ENCODE data around the gene HOXA10. TPM values are rescaled to one million over a fixed set of nuclear protein-coding genes. Genes with fewer than 3 reads are reported as not detected.

The HOXA10 gene
- total RNA-seq: 1 to 10 TPM; 8.9 to 9.2 TPM
- long read RNA-seq, donor 1, partial matches to known transcripts: 0 of 4 reads
- long read RNA-seq, donor 1, other reads (novel, unspliced or antisense): 0 of 4 reads
- long read RNA-seq, donor 2, transcript HOXA10-201 (2 exons, 2,541 nt): major isoform, 15 of 19 reads
- long read RNA-seq, donor 2, partial matches to known transcripts: 0 of 19 reads
- long read RNA-seq, donor 2, other reads (novel, unspliced or antisense): 1 of 19 reads

DNA sequence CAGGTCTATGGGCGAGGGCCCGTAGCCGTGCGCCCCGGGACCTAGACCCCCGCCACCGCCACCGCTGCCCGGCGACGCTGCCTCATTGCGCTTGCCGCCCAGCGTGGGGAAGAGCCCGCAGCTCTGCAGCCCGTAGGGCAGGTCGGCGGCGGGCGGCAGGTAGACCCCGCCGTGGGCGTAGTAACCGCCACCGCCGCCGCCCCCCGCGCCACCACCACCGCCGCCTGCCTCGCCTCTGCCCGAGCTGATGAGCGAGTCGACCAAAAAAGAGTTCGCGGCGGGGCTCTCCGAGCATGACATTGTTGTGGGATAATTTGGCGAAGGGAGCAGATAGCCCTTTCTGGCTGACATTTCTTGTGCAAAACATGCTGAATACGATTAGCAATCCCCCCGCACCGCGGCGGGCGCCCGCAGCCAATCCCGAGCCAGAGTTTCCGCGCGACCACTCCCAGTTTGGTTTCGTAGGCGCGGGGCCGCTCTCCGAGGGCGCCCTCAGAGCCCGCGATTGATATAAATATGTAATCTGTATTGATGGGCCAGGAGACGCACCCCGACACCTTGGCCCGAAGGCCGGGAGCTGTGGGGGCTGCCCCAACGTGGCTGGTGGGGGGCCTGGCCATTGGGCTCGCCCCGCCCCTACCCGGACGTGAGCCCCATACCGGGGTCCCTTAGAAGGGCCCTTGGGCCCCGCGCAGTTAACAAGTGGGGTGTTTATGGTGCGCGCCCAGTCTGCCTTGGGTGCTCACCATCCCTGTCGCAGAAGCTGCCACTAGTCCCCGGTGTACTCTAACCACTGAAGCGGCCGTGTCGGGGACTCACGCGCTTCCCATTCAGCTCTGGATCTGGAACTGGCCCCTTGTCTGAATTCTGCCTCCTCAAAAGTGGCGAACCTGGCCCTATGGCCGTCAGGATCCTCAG is at the start of gene HOXA10:
Gene HOXA10, minus strand, starts transcription at position 365 of the 918 bp plus-strand sequence. Its CDS starts 14 bp downstream, at position 351.
- peak; percentile 80 for DNase-seq (ENCODE audit: low spot score)
- intact Hi-C loops (cut with DNase I): no loop called here

DNA sequence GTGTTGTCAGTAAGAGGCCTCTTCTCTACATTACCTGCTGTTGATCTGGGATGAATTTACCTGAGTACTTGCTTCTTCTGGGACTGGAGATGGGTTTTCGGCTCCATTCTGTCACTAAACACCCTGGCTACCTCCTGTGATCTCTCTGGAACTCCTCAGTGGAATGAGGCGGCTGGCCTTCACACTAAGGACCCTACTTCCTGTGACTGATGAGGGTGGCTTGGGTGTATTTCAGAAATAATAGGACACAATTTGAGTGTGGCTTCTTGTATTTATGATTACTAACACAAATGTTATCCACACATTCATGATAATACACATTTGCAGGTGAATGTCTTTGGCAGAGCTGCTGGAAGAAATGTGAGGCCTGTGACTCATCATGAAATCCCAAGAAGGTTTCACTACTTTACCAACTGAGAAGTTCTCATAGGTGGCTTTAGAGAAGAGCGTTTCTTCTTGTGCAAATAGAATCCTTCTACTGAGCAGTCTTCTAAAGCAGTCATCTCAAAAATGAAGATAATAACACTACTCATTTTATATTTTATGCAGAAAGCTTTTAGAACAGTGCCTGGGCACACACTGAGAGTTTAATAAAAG is 47.2 kb upstream of the HOXA10 start:
- intact Hi-C loops (cut with DNase I): no loop called here
- DNase-seq (ENCODE audit: low spot score): no peak

GRCh38 chr7:27220440-27220955 is 46.4 kb upstream of the HOXA10 start:
- peak; percentile 70 for DNase-seq (ENCODE audit: low spot score)
- intact Hi-C loops (cut with DNase I): no loop called here

DNA sequence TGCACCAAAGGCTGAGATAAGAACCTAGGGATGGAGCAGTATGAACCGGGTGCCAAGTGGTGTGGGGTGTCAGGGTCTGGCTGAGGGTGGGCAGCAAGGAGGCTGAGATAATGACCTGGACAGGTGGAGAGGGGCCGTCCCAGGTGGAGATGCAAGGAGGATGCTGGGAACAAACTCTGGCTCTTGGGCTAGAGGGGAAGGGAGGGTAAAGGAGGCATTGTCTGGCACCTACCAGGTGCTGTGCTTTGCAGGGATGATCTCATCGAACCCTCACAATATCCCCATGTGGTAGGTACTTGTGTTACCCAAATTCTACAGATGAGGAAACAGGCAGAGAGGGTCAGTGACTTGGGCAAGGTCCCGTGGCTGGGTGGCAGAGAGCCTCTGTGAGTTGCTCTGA is 45.7 kb upstream of the HOXA10 start:
- DNase-seq (ENCODE audit: low spot score): no peak
- intact Hi-C loops (cut with DNase I): loop anchor here in 1 of 2 donors (10.0 kb wide), 1 partner anchor 545 kb away; no protein-coding TSS in a partner anchor

DNA sequence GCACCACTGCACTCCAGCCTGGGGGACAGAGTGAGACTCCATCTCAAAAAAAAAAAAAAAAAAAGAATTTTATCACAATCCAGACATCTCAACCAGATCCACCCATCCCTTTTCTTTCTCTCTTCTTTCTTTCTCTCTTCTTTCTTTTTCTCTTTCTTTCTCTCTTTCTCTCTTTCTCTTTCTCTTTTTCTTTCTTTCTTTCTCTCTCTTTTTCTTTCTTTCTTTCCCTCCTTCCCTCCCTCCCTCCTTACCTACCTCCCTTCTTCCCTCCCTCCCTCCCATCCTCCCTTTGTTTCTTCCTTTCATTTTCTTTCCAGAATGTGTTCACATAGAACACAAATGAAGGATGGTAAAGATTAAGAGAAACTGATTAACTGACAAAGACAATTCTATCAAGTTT is 43.8 kb upstream of the HOXA10 start:
- intact Hi-C loops (cut with DNase I): loop anchor here in 1 of 2 donors (10.0 kb wide), 1 partner anchor 547 kb away; no protein-coding TSS in a partner anchor
- DNase-seq (ENCODE audit: low spot score): no peak

DNA sequence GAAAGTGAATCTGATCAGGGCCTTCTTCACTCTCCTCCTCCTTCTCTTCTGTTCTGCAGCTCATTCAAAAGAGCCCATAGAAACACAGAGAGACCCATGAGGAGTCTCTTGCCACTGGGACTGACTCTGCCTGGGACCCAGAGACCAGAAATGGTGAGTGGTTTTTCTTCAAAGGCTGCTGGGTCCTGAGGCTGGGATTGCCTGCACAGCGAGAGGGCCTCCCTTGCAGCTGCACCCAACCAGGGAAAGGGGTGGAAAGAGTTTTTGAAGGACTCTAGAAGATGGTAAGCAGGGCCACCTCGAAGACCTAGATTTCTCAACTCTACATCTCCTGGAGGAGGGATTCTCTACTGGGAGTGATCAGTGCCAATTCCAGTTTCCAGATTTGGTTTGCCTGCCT is 41.2 kb upstream of the HOXA10 start:
- intact Hi-C loops (cut with DNase I): loop anchor here in 1 of 2 donors (10.0 kb wide), 1 partner anchor 549 kb away; no protein-coding TSS in a partner anchor
- no peak for DNase-seq (ENCODE audit: low spot score)

GRCh38 chr7:27214239-27214950 is 40.3 kb upstream of the HOXA10 start:
- no peak for DNase-seq (ENCODE audit: low spot score)
- intact Hi-C loops (cut with DNase I): loop anchor here (5.0 to 10.0 kb wide), 2 partner anchors 363 to 550 kb away; no protein-coding TSS in a partner anchor

GRCh38 chr7:27213433-27214238 is 39.5 kb upstream of the HOXA10 start:
- peak; percentile 77 for DNase-seq (ENCODE audit: low spot score)
- intact Hi-C loops (cut with DNase I): loop anchor here (5.0 to 10.0 kb wide), 2 partner anchors 364 to 551 kb away; no protein-coding TSS in a partner anchor

DNA sequence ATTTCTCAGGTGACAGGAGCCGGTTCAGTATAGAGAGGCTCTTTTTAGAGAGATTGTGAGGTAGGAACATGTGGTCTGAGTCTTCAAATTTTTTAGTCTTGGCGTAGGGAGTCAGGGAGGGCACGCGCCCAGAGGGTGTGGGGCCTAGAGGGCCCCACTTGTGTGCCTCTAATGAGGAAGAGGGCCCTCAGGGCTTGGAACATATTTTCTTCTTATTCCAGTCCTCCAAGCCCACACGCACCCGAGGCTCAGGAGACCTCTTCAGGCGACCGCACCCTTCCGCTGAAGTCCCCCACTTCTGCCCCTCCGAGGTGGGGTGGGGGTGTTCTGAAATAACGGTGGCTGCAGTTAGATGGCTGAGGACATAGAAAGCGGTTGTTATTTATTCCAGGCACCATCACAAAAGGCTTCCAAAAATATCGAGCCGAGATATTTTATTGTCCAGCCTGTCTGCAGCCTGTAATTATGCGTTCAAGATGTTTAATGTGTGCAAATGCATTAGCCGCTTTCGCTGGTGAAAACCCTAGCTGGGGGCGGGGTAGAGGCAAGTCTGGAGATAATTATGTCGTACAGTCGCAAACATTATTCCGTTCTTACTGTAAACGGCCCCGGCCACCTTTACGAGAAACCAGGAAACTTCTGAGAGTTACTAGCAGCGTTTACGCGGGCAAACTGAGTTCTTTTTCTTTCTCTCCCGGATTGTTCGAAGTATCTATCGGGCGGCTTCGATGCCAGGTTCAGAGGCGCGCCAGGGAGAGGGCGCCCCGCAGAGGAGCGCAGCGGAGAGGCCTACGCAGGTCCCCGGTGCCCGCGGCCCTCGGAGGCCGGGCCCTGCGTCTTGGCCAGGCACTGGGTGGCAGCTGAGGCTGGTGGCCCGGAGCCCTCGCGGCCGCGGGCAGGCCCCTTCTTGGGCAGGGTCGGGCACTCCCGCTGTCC is 38.6 kb upstream of the HOXA10 start:
- DNase-seq (ENCODE audit: low spot score): peak; percentile 73
- intact Hi-C loops (cut with DNase I): loop anchor here (5.0 to 10.0 kb wide), 2 partner anchors 365 to 552 kb away; no protein-coding TSS in a partner anchor

DNA sequence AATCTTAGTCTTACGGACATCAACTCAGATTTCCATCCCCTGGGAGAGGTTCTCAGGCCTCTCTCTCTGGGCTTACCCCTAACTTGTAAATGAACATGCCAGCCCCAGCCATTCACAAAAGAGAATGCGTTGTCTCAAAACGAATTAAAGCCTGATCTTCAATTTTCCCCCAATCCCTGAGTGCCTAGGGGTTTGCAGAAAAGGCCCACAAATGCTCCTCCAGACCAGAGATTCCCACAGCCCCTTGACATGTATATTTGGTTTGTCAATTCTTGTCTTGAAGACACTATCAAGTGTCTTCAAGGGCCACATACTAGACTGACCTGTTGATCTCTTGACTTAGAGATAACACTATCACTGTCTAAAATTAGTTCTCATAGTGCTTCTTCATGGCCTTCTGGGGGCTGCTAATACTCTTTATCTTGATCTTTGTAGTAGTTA is 37.7 kb upstream of the HOXA10 start:
- intact Hi-C loops (cut with DNase I): loop anchor here (5.0 to 10.0 kb wide), 2 partner anchors 366 to 553 kb away; no protein-coding TSS in a partner anchor
- DNase-seq (ENCODE audit: low spot score): no peak

GRCh38 chr7:27211084-27211446 is 36.9 kb upstream of the HOXA10 start:
- intact Hi-C loops (cut with DNase I): loop anchor here (5.0 to 10.0 kb wide), 2 partner anchors 366 to 554 kb away; no protein-coding TSS in a partner anchor
- DNase-seq (ENCODE audit: low spot score): no peak

GRCh38 chr7:27210441-27211083 is 36.4 kb upstream of the HOXA10 start:
- intact Hi-C loops (cut with DNase I): loop anchor here (5.0 to 10.0 kb wide), 2 partner anchors 367 to 554 kb away; no protein-coding TSS in a partner anchor
- DNase-seq (ENCODE audit: low spot score): peak; percentile 84

DNA sequence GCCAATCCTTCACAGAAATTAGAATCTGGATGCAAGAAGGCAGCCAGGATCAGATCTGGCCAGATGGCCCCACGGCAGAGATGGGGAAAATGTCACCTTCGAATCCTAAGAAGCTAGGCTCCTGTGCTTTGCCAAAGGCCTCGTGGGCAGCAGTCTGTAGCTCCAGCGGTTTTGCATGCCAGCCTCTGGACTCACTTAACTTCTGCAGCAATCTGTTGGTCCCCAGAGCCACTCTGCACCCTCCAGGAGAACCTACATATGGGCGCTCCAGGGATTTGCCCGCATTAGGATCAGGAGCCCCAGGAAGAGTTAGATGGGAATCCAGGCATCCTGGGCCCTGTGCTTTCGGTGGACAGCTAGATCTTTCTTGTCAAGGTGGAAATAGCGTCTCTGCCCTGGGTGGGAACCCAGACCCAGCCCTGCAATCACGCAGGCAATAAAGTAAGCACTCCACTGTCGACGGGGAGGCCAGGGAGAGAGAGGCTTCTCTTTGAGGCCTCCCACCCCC is 35.9 kb upstream of the HOXA10 start:
- peak; percentile 68 for DNase-seq (ENCODE audit: low spot score)
- intact Hi-C loops (cut with DNase I): loop anchor here (5.0 to 10.0 kb wide), 3 partner anchors 365 to 555 kb away; no protein-coding TSS in a partner anchor

GRCh38 chr7:27208998-27209397 is 34.9 kb upstream of the HOXA10 start:
- DNase-seq (ENCODE audit: low spot score): no peak
- intact Hi-C loops (cut with DNase I): loop anchor here in 1 of 2 donors (10.0 kb wide), 1 partner anchor 366 kb away; no protein-coding TSS in a partner anchor

- no peak for DNase-seq (ENCODE audit: low spot score)
Measured at GRCh38 chr7:27207348-27207985, 33.3 kb upstream of the HOXA10 start.

More at GRCh38 chr7:27207348-27207985, 33.3 kb upstream of the HOXA10 start:
- intact Hi-C loops (cut with DNase I): loop anchor here in 1 of 2 donors (10.0 kb wide), 1 partner anchor 367 kb away; no protein-coding TSS in a partner anchor

Data from posterior vena cava (tissue), 2 donors.